Hematopoietic multipotent progenitor cell treated with erythropoietin and hydrocortisone succinate and interleukin-3 and kit ligand, for 15 days (in vitro differentiated cells): ENCODE results near the gene XIAP.
"Not testable (repeated sequence)": the region's sequence is repeated elsewhere in the genome, so short reads cannot be mapped to it uniquely, and the experiment has no call there.

ENCODE experiments used
- DNase-seq: peaks from one replicate; pipeline ENCODE4 v3.0.0-alpha.2; 2015; ENCODE audit warnings: low spot score

The XIAP gene

DNA sequence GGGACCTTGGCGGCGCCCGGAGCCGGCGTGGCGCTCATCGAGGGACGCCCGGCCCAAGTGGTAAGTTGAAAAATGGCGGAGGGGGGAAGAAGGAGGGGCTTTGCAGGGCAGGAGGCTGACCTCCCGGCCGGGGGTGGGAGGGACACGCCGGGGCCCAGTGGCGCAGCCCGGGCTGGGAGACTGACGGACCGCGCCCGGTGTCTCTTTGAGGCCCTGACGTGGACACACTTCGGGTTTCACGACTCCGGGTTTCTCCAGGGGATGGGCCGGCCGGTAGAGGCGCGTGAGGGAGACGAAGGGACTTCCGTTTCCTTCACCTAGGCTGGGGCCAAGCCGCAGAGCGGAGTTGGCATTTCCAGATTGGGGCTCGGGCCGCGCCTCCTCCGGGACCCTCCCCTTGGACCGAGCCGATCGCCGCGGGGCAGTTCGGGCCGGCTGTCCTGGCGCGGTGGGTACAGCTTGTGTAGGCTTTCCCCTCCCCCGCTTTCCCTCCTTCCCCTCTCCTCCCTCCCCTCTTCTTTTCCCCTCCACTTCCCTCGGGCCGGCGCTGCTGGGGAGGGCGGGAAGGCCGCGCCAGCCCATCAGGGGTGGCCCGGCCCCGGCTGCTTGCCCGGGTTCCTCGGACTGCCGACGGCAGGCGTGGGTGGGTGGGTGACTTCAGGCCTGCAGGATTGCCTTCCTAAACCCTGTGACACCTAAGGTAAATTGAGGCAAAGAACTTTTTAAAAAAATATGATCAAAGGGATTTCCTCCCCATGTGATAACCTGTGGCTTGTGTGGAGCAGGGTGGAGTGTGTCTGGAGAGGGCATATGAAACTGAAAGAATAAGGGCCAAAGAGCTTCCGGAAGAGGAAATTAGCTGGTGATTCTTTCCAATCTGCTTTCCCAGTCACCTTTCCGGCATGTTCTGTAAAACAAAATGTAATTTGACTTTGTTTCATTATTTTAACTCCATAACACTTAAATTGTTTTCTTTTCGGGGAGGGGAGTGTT lies at the start of gene XIAP:
XIAP (plus strand) TSS at position 208 of the 993 bp plus-strand sequence. CDS start 25,610 bp downstream, outside the sequence.
- peak; percentile 75 for DNase-seq

DNA sequence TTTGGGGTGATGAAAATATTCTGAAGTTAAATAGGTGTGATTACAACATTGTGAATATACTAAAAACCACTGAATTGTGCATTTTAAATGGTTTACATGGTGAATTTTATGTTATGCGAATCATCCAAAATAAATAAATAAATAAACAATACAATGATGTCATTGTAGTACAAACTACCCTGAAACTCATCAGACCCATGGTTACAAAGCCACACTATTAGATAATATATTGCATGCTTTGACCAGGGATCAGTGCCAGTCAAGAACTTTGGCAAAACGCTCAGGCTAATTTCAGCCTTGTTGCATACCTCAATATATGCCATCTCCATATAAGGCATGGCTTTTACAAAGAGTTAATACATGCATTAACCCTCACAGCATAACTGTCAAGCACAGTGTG lies 45.5 kb upstream of the XIAP start:
- DNase-seq = no peak

DNA sequence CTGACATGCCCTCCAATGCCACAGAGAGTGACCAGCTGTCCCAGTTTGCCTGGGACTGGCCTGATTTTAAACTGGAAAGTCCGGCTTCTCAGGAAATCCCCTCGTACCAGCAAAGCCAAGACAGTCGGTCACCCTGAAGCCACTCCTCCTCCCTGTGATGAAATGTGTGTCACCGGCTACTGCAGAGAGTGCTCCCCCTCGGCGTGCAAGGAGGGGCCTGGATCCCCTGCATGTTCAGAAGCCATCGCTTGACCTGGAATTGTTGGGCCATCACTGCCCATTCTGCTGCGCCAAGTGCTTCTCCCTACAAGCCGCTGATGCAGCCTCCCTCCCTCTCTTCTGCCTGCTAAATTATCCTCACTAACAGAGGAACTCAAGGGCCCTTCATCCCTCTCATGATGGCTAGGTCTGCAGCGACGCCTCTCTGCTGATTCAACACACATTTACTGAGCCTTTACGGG lies 44.9 kb upstream of the XIAP start:
- DNase-seq = not testable (repeated sequence)

DNA sequence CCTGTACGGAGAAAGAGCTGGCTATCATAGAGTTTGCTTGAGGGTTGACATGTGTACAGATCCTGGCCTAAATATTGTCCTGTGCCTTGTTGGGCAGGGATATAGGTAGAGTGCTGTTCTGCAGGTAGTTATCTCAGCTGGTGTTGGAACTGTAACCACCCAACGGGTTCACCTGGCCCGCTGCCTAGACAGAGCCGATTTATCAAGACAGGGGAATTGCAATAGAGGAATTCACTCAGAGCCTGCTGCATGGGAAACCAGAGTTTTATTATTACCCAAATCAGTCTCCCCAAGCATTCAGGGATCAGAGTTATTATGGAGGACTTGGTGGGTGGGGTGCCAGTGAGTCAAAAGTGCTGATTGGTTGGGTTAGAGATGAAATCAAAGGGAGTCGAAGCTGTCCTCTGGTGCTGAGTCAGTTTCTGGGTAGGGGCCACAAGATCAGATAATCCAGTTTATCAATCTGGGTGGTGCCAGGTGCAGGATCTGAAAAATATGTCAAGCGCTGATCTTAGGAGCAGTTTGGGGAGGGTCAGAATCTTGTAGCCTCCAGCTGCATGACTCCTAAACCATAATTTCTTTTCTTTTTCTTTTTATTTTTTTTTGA lies 42.5 kb upstream of the XIAP start:
- DNase-seq = no peak

DNA sequence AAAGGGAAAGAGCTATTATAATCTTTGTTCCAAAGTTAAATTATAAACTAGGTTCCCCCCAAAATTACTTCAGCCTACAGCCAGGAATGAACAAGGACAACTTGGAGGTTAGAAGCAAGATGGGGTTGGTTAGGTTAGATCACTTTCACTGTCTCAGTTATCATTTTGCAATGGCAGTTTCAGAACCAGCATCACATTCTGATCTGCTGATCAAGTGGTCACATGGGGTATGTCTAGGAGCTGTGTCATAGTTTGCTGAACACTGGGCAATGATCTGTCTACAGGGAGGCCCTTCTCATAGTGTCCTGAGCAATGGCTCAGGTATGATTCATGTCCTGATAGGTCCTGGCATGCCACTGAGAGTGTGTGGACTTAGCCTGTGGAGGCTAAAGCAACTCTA lies 41.6 kb upstream of the XIAP start:
- no peak for DNase-seq

DNA sequence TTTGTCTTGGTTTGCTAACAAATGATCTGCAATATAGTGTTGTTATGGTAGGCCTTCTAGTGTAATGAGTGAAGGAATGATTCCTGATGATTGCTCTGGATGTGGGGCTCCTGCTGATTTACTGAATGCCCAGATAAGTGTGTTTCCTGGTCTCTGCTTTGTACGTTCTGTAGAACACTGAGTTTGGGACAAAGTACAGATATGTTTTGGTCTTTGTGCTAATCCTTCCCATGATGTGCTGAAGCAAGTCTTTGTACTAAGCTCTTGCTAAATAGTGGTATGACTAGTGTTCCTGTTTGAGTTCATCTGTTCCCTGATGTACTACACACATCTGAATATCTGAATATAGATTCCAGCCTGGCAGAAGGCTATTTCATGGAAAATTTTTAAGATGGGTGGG lies 36.9 kb upstream of the XIAP start:
- no peak for DNase-seq

DNA sequence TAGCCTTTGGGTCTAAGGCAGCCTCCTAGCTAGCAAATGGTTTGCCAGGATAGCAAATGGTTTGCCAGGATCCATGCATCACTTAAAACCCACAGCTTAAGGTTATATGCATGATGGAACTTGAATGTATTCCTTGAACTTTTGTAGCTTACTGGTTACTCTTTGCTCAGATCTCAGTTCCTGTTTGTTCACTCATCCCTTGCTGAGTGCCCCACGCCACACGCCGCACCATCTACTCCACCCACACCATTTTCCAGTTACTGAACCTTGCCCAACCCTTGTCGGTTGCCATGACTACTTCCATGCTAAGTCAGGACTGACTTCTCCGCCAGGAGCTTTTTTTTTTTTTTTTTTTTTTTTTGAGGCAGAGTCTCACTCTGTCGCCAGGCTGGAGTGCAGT lies 29.5 kb upstream of the XIAP start:
- peak; percentile 18 for DNase-seq

DNA sequence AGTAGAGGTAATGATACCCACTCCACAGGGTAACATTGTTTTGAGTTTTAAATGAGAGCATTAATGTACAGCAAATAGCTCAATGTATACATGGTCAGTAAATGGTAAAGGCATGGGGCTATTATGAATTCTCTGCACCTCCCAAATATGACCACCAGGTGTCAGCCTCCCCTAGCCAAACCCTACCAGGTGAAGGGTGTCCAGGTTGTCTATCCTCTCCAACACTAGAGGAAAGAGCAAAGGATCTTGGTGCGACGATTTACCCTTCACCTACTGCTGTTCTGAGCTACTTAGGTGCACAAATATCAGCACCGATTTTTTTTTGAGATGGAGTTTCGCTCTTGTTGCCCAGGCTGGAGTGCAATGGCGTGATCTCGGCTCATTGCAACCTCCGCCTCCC lies 26.5 kb upstream of the XIAP start:
- DNase-seq = peak; percentile 70

DNA sequence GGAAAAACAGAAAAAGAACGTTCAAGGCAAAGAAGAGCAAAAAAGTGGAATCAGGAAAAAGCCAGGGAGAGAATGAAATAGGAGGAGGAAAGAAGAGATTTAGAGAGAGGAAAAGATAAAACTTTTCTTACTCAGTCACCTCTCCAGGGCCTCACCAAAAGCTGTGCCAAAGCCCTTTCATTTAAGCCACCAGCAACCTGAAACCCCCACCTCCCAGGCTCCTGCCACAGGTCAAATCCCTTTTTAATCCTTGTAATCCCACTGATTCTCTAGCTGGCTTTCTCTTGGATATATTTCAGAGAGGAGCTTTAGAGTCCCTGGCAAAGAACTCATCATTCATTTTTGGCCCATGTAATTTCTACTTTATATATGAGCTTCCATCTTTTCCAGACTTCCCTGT lies 25.7 kb upstream of the XIAP start:
- no peak for DNase-seq

DNA sequence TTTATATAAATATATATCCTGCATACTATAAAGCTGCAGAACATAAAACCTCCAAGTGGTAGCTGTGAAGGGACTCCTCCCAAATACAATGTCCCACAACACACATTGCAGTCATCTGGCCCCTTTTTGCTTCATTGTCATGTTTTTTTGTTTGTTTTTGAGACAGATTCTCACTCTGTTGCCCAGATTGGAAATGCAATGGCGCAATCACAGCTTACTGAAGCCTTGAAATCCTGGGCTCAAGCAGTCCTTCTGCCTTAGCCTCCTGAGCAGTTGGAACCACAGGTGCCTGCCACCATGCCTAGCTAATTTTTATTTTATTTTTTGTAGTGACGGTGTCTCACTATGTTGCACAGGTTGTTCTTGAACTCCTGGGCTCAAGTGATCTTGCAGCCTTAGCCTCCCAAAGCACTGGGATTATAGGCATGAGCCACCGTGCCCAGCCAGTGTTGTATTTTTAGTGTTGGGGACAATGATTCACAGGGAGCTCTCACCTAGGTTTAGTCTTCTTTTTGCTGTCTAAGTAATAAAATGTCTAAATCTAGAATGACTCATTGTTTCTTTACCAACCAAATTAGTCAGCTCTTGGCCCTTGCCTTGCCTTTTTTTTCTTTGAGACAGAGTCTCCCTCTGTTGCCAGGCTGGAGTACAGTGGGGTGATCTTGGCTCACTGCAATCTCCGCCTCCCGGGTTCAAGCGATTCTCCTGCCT lies 24.0 kb upstream of the XIAP start:
- DNase-seq = no peak

DNA sequence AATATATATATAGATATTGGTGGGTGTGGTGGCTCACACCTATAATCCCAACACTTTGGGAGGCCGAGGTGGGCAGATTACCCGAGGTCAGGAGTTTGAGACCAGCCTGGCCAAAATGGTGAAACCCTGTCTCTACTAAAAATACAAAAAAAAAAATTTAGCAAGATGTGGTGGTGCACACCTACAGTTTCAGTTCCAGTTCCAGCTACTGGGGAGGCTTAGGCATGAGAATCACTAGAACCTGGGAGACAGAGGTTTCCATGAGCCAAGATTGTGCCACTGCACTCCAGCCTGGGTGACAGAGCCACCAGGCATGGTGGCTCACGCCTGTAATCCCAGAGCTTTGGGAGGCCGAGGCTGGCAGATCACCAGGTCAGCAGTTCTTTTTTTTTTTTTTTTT lies 14.7 kb upstream of the XIAP start:
- DNase-seq = not testable (repeated sequence)

DNA sequence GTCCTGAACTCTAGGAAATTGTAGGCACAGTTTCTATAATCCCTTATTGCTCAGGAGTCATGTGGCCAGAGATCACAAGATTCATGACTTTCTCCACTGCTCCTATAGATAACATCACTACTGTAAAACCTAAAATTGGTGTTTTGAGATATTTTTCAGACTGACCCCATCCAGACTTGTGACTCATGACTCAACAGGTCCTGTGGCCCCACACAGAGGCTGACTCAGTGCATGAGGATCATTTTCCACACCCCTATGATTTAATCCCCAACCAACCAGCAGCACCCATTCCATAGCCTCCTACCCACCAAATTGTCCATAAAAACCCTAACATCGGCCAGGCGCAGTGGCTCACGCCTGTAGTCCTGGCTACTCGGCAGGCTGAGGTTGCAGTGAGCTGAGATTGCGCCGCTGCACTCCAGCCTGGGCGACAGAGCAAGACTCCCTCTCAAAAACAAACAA lies 13.2 kb upstream of the XIAP start:
- no peak for DNase-seq

DNA sequence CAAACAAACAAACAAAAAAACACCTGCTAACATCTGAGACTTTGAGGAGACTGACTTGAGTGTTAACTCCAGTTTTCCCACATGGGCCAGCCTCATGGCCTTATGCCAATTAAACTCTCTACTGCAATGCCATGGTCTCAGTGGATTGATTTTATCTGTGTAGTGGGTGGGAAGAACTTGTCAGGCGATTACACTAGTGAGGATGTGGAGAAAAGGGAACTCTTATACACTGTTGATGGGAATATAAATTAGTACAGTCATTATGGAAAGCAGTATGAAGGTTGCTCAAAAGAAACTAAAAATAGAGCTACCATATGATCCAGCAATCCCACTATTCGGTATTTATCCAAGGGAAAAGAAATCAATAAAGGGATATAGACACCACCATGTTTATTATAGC lies 12.8 kb upstream of the XIAP start:
- no peak for DNase-seq

DNA sequence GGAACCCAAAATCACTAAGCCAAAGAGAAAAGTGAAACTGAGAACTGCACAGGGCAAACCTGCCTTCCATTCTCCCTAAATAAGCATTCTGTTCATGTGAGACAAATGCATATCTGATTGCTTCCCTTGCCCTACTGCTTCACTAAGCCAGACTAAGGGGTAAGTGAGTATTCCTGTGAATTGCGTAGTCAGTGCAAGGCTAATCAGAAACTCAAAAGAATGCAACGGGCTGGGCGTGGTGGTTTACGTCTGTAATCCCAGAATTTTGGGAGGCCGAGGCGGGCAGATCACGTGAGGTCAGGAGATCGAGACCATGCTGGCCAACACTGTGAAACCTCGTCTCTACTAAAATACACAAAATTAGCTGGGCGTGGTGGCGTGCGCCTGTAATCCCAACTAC lies 10.8 kb upstream of the XIAP start:
- DNase-seq = no peak

DNA sequence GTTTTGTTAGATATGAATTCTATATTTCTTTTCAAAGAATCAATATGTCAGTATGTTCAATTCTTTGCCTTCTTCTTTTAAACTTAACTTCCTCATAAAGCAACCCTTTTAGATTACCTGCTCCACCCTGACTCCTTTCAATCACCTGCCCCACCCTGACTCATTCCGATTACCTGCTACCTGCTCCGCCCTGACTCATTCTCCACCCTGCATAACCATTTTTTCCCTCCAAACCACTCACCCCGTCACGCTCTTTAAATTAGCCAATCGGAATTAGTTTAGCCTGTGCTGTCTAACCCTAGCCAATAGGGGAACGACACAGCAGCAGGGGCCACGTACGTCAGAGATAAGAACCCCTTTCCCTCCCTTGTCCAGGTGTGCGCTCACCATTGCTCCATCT lies 9.9 kb upstream of the XIAP start:
- not testable (repeated sequence) for DNase-seq

DNA sequence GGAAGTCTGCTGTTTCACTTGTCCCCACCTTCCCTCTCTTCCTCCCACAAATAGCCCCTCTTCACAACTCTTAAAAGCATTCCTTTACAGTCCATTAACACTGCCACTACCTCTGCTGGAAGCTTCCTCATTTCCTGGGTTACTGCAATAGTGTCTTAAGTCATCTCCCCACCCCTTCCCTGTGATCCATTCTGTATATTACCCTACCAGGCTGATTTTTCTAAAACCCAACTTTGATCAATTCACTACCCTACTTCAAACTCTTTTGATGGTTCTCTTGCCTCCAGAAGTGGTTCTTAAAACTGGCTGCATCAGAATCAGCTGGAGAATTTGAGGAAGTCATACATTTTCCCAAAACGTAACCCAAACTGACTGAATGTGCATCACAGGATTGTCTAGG lies 8.8 kb upstream of the XIAP start:
- DNase-seq = no peak

DNA sequence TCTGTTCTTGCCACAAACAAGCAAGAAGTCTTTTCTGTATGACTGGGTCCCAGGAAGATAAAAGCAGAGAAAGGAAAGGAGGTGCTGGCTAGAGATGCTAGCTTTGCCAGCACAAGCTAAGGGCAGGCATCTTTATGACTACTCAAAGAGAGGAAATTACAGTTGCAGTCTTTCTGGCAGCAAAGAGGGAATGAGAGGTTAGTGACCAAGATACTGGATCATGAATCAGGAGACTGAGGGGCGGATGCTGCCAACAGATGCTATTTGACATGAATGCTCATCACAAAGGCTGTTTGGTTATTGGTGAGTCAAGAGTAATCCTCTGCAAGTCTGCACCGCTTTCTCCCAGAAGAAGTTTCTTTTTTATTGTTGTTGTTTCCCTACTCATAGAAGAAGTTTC lies 5.5 kb upstream of the XIAP start:
- DNase-seq = no peak

DNA sequence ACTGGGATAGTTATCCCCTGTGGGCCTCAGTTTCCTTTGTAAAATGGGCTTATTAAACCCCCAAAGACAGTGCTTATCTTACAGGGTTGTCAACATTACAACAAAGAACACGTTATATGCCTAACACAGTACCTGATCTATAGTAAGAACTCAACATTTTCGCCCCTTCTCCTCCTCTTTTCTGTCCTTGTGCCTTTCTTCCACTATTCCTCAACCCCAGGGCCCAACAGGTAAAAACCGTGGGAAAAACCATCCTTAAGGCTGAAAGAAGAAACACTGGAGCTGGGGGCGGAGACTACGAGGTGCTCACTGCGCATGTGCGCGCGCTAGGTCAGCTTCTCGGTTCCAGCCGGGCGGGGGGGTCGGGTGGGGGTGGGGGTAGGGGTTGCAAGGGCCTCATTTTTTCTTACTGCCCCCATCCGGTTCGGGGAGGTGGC lies 426 bp upstream of the XIAP start:
- peak; percentile 73 for DNase-seq

DNA sequence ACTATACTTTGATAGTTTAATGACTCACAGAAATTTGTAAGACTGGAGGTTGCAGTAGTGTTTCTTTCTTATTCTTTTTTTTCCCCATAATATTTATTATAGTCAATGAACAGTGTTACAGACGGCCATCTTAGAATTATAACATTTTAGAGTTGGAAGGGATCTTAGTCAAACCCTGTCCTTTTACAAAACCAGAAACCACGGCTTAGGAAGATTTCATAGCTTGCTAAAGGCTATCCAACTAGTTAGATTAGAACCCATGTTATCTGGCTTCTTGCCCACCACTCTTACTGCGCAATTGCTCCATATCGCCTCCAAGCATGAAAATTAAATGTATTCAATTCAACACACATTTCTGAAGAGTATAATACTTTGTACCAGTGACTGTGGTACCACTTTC lies 1.1 kb downstream of the XIAP start:
- peak; percentile 65 for DNase-seq

DNA sequence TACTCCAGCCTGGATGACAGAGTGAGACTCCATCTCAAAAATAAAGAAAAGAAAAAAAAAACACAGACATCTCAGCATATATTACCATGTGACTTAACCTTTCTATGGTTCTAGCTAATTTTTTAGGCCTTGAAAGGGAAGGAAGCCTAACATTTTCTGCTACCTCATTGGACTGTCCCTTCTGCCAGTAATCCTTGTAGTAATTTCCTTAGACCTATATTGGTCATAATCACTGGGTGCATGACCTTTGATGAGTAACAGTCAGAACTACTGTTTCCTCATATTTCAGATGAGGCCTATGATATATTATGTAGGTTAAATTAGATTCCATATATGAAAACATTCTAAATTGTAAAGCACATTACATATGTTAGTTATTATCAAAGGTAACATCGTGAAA lies 9.6 kb downstream of the XIAP start:
- DNase-seq = no peak

DNA sequence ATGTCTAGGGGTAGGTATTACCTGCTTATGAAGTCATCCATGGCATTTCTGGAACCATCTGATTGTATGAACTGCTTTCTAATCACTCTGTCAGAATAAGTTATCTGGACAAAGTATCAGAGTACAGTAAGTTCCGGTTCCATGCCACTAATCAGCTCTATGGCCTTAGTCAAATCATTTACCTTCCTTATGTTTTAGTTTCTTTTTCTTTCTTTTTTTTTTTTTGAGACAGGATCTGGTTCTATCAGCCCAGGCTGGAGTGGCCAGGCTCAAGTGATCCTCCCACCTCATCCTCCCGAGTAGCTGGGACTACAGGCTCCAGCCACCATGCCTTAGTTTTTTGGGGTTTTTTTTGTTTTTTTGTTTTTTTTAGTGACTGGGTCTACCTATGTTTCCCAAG lies 11.5 kb downstream of the XIAP start:
- DNase-seq = no peak

DNA sequence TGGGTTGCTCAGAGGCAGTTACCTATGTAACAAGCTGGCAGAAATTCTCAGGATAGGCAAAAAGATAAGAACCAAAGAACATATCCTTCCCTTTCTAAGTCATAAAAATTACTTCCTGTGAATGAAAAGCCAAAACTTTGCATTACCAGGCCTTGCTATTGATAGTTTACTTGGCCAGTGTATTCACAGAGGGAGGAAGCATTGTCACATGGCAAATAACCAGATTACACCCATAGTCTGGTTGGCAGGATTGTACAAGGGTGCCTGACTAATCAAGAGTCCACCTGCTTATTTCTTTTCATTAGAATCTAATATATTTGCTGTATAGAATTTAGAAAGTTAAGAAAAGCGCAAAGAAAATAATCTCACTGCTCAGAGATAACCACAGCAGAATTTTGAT lies 14.1 kb downstream of the XIAP start:
- no peak for DNase-seq

DNA sequence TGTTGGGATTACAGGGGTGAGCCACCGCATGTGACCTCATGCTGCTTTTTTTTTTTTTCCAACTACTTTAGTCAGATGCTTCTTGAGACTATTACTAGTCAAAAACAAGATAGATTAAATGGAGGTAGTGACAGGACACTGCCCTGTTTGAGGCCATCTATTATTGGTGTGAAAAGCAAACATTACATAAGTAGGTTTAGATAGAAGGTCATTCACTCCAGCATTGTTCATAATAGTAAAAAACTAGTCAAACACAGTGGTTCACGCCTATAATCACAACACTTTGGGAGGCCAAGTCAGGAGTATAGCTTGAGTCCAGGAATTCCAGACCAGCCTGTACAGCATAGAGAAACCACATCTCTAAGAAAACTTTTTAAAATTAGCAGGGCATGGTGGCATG lies 16.3 kb downstream of the XIAP start:
- no peak for DNase-seq
